ENCODE measurements around the gene KRT5.

- no peak for TF ChIP-seq CTCF (conservative IDR thresholded peaks at IDR 0.05; ENCODE audit: low read length)
- TF ChIP-seq EZH2phosphoT487 (IDR thresholded peaks at IDR 0.05; ENCODE audit: borderline replicate concordance, low read depth, low read length): no peak
Observed at GRCh38 chr12:52546126-52546525, 25.9 kb upstream of the KRT5 start.
